GM13977 (cell line): ENCODE results near the gene ZBTB17.

ENCODE experiments used
- DNase-seq: peaks from one replicate; pipeline ENCODE4 v3.0.0; 2012; ENCODE audit warnings: low spot score
- CTCF ChIP-seq: IDR thresholded peaks from 2 replicates; pipeline ENCODE4 v1.5.1; 2012; ENCODE audit warnings: mild to moderate bottlenecking, control low read depth; ENCODE audit not compliant: insufficient read depth; ENCODE audit errors: extremely low read depth, missing control alignments
- in situ Hi-C: fragments of 300-500 bp; cut with MboI; formaldehyde crosslinking; loops from one replicate; pipeline ENCODE4 v1.12.0; 2022; ENCODE audit warnings: low sequenced_read_pairs, low pct_unique_long_range_greater_than_20kb, mixed read lengths, inconsistent platforms; ENCODE audit not compliant: unreplicated experiment

ZBTB17 gene

GRCh38 chr1:15948595-15949452, 27.1 kb downstream of the ZBTB17 start:
- peak; percentile 78 for DNase-seq
- no peak for TF ChIP-seq CTCF
- in situ Hi-C loops = no loop called here

- in situ Hi-C loops = no loop called here
- TF ChIP-seq CTCF = no peak
- DNase-seq = peak; percentile 70
Measured at GRCh38 chr1:15948091-15948591, 27.8 kb downstream of the ZBTB17 start.

GRCh38 chr1:15947382-15948090, 28.4 kb downstream of the ZBTB17 start:
- DNase-seq = no peak
- in situ Hi-C loops = no loop called here
- no peak for TF ChIP-seq CTCF

- DNase-seq = no peak
- TF ChIP-seq CTCF = no peak
- in situ Hi-C loops = no loop called here
Measured at GRCh38 chr1:15946571-15947381, 29.1 kb downstream of the ZBTB17 start.

- TF ChIP-seq CTCF = no peak
- no peak for DNase-seq
- in situ Hi-C loops = no loop called here
Measured at GRCh38 chr1:15945832-15946448, 30.0 kb downstream of the ZBTB17 start.
